ENCODE results near the gene NHP2. TPM values are rescaled to one million over a fixed set of nuclear protein-coding genes. Genes with fewer than 3 reads are reported as not detected.

NHP2 gene
- total RNA-seq, 1 donor from 2014 or later: 55.1 TPM

- H3K27me3 ChIP-seq: no peaks in the 10 kb centered on the region
- H3K36me3 ChIP-seq: no peaks in the 10 kb centered on the region
- intact Hi-C loops (cut with DNase I): no loop called here
- no peak for TF ChIP-seq CTCF (IDR thresholded peaks at IDR 0.05)
- H3K4me3 ChIP-seq: no peak overlapping the region
- DNase-seq (ENCODE audit: low spot score in 2 of 2): no peak
- H3K9me3 ChIP-seq: no peaks in the 10 kb centered on the region
- H3K27ac ChIP-seq: no peak overlapping the region
- no peaks in the 10 kb centered on the region for H3K4me1 ChIP-seq
Measured at GRCh38 chr5:178182158-178182876, 28.6 kb upstream of the NHP2 start.

GRCh38 chr5:178180141-178180863 is 26.6 kb upstream of the NHP2 start:
- Histone ChIP-seq H3K27ac (no peak overlapping the region), H3K36me3 (no peaks in the 10 kb centered on the region), H3K9me3 (no peaks in the 10 kb centered on the region), H3K4me3 (no peak overlapping the region), H3K4me1 (no peaks in the 10 kb centered on the region), H3K27me3 (no peaks in the 10 kb centered on the region)
- no peak for DNase-seq (ENCODE audit: low spot score in 2 of 2)
- intact Hi-C loops (cut with DNase I): no loop called here
- TF ChIP-seq CTCF (IDR thresholded peaks at IDR 0.05): no peak

GRCh38 chr5:178177569-178177968 is 23.9 kb upstream of the NHP2 start:
- Histone ChIP-seq H3K27me3 (no peaks in the 10 kb centered on the region), H3K27ac (no peak overlapping the region), H3K36me3 (no peaks in the 10 kb centered on the region), H3K4me1 (no peaks in the 10 kb centered on the region), H3K9me3 (no peaks in the 10 kb centered on the region), H3K4me3 (no peak overlapping the region)
- intact Hi-C loops (cut with DNase I): no loop called here
- DNase-seq (ENCODE audit: low spot score in 2 of 2): no peak
- no peak for TF ChIP-seq CTCF (IDR thresholded peaks at IDR 0.05)

GRCh38 chr5:178176791-178177190 is 23.1 kb upstream of the NHP2 start:
- H3K4me3 ChIP-seq: no peak overlapping the region
- TF ChIP-seq CTCF (IDR thresholded peaks at IDR 0.05): no peak

GRCh38 chr5:178174456-178174855 is 20.8 kb upstream of the NHP2 start:
- no peak for TF ChIP-seq CTCF (IDR thresholded peaks at IDR 0.05)
- no peak overlapping the region for H3K4me3 ChIP-seq
- H3K27me3 ChIP-seq: no peaks in the 10 kb centered on the region
- H3K27ac ChIP-seq: no peak overlapping the region
- intact Hi-C loops (cut with DNase I): no loop called here
- no peaks in the 10 kb centered on the region for H3K36me3 ChIP-seq
- H3K4me1 ChIP-seq: no peaks in the 10 kb centered on the region
- no peak for DNase-seq (ENCODE audit: low spot score in 2 of 2)
- H3K9me3 ChIP-seq: no peaks in the 10 kb centered on the region

More at GRCh38 chr5:178176791-178177190, 23.1 kb upstream of the NHP2 start:
- Histone ChIP-seq H3K4me1 (no peaks in the 10 kb centered on the region), H3K27ac (no peak overlapping the region), H3K9me3 (no peaks in the 10 kb centered on the region), H3K27me3 (no peaks in the 10 kb centered on the region), H3K36me3 (no peaks in the 10 kb centered on the region)
- no peak for DNase-seq (ENCODE audit: low spot score in 2 of 2)
- intact Hi-C loops (cut with DNase I): no loop called here
